DMS53 (cell line): Measurements from ENCODE around the gene SLC25A34.

Experiments
- DNase-seq: peaks from one replicate; lab custom pipeline; 2025; lab: John Stamatoyannopoulos, UW

The SLC25A34 gene

DNA sequence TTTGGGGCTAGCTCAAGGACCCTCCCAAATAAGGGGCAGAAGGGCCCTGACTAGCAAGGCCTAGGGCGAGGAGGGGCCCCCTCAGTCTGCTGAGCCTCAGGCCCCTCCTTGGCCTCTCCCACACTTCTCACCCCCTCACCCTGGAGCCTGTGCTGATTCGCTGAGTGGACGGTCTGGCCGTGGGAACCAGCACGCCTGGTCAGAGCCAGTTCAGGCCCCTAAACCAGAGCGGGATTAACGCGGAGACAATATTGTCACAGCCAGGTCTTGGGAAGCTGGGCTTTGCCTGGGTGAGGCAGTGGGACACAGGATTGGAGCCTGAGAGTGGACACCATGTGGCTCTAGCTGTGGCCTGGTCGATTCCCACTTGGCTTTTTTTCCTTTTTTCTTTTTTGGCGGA lies 17.7 kb downstream of the SLC25A34 start:
- DNase-seq = no peak

DNA sequence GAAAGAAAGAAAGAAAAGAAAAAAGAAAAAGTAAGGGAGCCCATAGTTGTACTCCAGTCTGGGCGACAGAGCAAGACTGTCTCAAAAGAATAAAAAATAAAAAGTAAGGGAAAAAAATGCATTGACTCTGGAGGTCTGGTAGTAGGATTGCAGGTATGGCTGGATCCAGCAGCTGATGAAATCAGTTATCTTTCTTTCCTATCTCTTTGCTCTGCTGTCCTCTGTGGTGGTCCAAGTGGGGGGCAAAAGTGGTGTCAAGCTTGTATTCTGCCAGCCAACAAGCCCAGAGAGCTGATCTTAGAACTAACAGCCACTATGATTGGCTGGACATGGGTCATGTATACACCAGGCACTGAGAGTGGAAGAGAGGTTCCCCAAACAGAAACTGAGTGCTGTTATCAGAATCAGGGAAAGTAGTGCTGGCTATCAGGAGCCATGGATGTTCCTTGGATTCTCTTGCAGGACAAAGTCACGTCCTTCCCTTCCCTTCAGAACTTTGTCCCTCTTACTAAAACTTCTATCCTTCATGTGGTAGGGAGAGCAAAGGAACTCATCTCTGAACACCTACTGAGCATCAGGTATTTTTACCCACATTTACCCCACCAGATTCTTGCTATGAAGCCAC lies 19.1 kb downstream of the SLC25A34 start:
- DNase-seq = no peak

DNA sequence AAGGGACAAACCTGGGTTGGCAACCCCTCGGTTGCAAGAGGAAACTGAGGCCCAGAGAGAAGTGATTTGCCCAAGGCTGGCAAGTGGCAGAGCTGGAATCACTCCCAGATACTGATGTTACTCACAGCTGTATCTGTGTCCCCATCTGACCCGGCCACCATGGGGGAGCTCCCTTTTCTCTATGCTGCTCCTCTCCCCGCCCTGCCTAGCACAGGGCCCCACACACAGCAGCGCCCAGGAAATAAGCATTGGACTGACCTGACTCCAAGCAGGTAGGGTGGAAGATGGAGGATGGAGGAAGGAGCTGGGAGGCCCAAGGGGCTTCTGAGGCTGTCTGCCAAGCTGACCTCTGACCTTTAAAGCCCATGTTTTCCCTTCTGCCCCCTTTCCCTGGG lies 19.6 kb downstream of the SLC25A34 start:
- DNase-seq = no peak

DNA sequence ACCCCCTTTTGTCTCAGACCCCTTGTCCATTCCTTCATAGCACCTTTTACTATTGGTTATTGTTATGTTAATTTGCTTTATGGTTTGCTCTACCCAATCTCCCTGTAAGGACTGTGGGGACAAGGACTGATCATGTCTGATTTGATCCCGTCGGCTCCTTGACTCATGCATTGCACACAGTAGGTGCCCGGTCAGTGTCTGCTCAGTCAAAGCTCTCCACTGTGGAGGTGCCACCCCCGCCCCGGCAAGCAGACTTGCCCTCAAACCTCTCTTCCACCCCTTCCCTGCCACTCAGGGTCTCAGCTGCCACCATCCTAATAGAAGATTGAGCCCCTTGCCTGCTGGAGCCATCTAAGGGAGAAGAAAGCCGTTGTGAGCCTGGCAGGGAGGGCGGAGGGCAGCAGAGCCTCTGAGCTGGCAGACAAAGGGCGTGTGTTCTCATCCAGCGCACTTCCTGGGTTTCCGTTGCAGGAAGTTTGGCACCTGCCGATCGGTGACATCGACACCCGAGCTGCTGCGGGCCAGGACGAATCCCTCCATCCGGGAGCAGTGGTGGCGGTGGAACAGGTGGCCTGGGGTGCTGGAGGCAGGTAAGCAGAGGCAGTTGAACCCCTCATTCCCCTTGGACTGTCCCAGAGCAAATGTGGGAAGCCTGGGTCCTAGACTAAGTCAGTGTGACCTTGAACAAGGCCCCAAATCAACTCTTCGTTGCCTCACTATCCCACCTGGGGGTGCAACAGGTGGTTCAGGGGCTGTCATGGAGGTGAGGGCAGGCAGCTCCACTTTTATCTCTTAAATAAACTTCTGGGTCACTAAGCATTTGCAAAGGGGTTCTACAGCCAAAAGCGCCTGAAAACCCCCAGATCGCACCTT lies 20.3 kb downstream of the SLC25A34 start:
- DNase-seq = peak; percentile 94

- DNase-seq = peak; percentile 56
These were observed 21.0 kb downstream of the SLC25A34 start for GRCh38 chr1:15757016-15757543.

- DNase-seq = peak; percentile 65
These were observed 21.7 kb downstream of the SLC25A34 start for GRCh38 chr1:15757575-15758342.

GRCh38 chr1:15758343-15758931 lies 22.4 kb downstream of the SLC25A34 start, which contains the start of gene FBLIM1:
FBLIM1 (plus strand) TSS chr1:15758795; CDS start chr1:15764984, 6,189 bp downstream.
- DNase-seq = peak; percentile 70

DNA sequence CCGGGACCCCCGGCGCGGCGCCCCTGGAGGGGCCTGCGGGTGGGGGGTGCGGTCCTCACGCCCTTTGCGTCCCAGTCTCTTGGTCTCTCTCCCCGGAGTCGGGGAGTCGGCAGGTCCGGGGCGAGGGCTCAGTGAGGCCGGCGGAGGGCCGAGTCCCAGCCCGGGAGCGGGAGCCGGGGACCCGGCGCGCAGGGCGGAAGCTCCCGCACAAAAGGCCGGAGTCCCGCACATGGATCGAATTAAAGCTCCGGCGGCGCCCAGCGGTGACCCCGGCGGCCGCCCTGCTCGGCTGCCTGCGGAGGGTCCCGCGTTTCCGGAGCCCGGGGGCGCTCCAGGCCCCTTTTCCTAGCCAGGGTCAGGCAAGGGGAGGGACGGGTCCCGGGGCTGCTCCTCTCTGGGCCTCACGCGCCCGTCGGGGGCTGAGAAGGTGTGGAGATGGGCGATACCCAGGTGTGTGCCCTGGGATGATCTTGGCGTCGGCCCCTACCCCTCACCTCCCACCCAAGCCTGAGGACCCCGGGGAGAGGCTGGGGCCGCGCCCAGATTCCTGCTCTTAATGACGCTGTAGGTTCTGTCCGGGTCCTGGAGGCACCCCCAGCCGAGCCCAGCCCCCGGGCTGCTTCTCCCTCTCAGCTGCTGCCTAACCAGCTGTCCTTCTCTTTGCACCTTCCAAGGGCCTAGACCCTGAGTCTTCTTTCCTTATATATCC lies 23.0 kb downstream of the SLC25A34 start:
- DNase-seq = peak; percentile 55

DNA sequence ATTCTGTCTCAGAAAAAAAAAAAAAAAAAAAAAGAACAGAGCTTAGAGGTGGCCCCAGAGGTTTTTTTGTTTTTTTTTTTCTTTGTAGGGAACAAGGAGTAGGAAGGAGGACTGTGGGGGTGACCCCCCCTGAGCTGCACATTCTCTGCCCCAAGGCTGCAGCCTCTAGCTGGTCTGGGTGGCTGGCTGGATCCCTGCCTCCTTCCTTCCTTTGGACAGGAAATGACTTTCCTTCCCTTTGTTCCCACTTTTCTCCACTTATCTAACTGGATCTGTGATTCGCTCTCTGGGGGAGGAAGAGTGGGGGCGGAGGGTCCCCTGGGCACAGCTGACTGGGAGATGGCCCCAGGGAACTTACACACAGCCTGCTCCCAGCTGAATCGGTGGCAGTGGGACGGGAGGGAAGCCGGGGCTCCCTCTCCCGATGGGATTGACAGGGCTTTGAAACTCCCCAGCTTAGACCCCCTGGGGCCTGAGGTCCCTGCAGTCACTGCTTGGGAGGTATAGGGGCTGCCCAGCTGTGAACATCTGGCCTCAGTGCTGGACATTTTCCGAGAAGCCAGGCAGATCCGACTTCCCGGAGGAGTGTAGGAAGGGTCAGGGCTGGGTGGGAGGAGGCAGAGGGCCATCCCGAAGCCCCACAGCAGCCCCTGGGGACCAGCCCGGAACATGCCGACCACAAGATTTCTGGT lies 24.6 kb downstream of the SLC25A34 start:
- no peak for DNase-seq

GRCh38 chr1:15761366-15762128 lies 25.5 kb downstream of the SLC25A34 start:
- no peak for DNase-seq

- no peak for DNase-seq
These were observed 26.5 kb downstream of the SLC25A34 start for GRCh38 chr1:15762546-15762945.

DNA sequence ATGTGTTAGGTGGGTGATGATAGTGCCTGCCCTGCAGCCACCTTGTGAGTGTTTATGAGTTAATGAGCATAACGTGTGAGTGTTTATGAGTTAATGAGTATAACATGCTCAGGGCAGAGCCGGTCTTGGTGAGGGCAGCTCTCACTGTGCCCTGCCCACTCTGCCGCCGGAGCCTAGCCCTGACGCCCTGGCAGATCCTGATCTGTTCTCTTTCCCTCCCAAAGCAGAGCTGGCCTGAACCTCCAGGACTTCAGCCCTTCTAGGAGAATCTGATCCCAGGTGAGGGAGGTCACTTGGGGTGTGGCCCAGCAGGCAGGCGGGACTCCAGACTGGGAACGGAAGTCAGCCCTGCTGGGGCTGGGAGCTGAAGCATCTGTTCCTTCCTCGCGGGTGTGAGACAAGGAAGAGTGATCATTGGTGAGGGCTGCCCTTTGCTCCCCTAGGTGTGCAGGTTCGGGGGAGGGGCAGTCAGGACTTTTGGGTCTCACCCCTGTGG lies 28.3 kb downstream of the SLC25A34 start:
- DNase-seq = peak; percentile 57

DNA sequence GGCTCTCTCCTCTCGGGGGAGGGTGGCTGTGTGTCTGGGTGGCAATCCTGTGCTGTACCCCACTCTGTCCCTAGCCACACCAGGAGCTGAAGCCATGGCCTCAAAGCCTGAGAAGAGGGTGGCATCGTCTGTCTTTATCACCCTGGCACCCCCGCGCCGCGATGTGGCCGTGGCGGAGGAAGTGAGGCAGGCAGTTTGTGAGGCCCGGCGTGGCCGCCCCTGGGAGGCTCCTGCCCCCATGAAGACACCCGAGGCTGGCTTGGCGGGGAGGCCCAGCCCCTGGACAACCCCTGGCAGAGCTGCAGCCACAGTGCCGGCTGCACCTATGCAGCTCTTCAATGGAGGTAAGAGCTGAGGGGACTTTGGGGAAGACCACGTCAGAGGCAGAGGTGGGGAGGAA lies 28.8 kb downstream of the SLC25A34 start:
- no peak for DNase-seq

DNA sequence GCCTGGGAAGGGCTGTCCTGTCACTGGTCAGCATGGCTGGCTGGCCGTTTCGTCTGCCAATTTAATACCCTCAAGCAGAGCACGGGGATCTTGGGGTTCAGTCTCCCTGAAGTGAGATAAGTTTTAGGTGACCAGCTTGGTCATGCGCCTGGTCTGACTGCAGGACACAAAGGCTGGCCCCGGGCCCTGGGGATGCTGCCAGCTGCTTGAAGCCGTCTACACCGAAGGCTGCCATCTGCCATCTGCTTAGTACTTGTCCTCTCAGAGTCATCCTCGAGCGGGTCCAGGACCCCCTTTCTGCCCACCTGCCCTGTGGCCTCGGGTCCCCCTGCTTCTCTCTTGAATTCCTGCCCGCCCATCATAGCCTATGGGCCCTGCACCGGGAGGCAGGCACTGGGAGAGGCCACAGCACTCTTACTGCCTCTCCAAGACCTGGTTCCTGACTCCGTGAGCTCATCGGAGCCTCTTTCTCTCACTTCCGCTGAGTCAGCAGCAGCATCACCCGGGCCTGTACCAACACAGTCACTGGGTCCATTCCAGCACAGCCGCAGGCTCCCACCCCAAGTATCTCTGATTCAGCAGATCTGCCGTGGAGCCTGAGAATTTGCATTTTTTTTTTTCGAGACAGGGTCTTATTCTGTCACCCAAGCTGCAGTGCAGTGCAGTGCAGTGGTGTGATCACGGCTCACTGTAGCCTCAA lies 29.6 kb downstream of the SLC25A34 start:
- no peak for DNase-seq

DNA sequence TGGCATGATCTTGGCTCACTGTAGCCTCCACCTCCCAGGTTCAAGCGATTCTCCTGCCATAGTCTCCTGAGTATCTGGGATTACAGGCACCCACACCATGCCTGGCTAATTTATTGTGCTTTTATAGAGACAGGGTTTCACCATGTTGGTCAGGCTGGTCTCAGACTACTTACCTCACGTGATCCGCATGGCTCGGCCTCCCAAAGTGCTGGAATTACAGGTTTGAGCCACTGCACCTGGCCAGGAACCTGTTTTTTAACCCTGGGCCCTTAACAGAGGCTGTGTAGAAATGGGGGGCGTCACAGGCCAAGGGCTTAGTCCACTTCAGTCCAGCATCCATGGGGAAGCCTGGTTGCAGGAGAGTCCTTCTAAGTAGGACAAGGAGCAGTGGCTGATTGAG lies 31.9 kb downstream of the SLC25A34 start:
- no peak for DNase-seq

GRCh38 chr1:15768388-15768787 lies 32.3 kb downstream of the SLC25A34 start:
- DNase-seq = no peak

DNA sequence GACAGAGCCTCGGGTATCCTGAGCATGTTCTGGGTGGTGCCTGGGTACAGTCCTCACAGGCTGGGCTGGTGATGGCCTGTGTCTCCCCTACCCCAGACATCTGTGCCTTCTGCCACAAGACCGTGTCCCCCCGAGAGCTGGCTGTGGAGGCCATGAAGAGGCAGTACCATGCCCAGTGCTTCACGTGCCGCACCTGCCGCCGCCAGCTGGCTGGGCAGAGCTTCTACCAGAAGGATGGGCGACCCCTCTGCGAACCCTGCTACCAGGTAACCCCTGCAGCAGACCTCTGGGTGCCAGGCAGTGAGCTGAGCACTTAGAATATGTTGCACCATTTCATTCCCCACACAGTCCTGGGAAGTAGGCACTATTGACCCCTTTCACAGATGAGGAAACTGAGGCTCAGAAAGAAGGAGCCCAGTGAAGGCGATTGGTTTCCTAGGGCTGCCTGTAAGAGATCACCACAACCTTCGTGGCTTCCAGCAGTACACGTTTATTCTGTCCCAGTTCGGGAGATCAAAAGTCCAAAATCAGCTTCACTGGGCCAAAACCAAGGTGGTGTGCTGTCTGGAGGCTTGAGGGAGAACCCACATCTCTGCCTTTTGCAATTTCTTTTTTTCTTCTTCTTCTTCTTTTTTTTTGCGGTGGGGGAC lies 34.4 kb downstream of the SLC25A34 start:
- no peak for DNase-seq

- no peak for DNase-seq
These were observed 35.9 kb downstream of the SLC25A34 start for GRCh38 chr1:15771836-15772515.
